Smooth muscle cell (in vitro differentiated cells): ENCODE results near the gene AFF3. TPM values are rescaled to one million over a fixed set of nuclear protein-coding genes. Genes with fewer than 3 reads are reported as not detected.

Source experiments
- DNase-seq: peaks from one replicate; lab custom pipeline; 2025; ENCODE audit not compliant: unreplicated experiment; lab: John Stamatoyannopoulos, UW
- H2AFZ ChIP-seq: fragments of 200-600 bp; sonication (generic); 2 replicates; pipeline ENCODE4 v1.6.0; 2016; ENCODE audit warnings: antibody characterized with exemption, low read depth, mild to moderate bottlenecking
- H3F3A ChIP-seq: fragments of 200-600 bp; sonication (generic); 2 replicates; pipeline ENCODE4 v1.6.0; 2017; ENCODE audit warnings: antibody characterized with exemption, low read depth
- H3K27ac ChIP-seq: fragments of 200-600 bp; sonication (generic); 2 replicates; pipeline ENCODE4 v1.5.1; 2016; ENCODE audit warnings: low read depth, mild to moderate bottlenecking
- H3K27me3 ChIP-seq: fragments of 200-600 bp; sonication (generic); 2 replicates; pipeline ENCODE4 v1.6.1; 2016; ENCODE audit warnings: low read depth, mild to moderate bottlenecking
- H3K36me3 ChIP-seq: fragments of 200-600 bp; sonication (generic); 2 replicates; pipeline ENCODE4 v1.5.1; 2016; ENCODE audit warnings: low read depth
- H3K4me1 ChIP-seq: fragments of 200-600 bp; sonication (generic); 2 replicates; pipeline ENCODE4 v1.5.1; 2016; ENCODE audit warnings: low read depth
- H3K4me2 ChIP-seq: fragments of 200-600 bp; sonication (generic); 2 replicates; pipeline ENCODE4 v1.6.0; 2016; ENCODE audit warnings: mild to moderate bottlenecking
- H3K4me3 ChIP-seq: fragments of 200-600 bp; sonication (generic); 2 replicates; pipeline ENCODE4 v1.5.1; 2016; ENCODE audit warnings: mild to moderate bottlenecking
- H3K79me2 ChIP-seq: fragments of 200-600 bp; sonication (generic); 2 replicates; pipeline ENCODE4 v1.6.0; 2016; ENCODE audit warnings: low read depth, mild to moderate bottlenecking
- H3K9ac ChIP-seq: fragments of 200-600 bp; sonication (generic); 2 replicates; pipeline ENCODE4 v1.6.0; 2016; ENCODE audit warnings: low read depth
- H3K9me3 ChIP-seq: fragments of 200-600 bp; sonication (generic); replicated peaks from 2 replicates; pipeline ENCODE4 v1.5.1; 2016; ENCODE audit warnings: low read depth
- H4K20me1 ChIP-seq: fragments of 200-600 bp; sonication (generic); 2 replicates; pipeline ENCODE4 v1.6.0; 2016; ENCODE audit warnings: low read depth
- CTCF ChIP-seq: fragments of 200-600 bp; sonication (generic); IDR thresholded peaks from 2 replicates; pipeline ENCODE4 v1.5.1; 2017; ENCODE audit warnings: borderline replicate concordance, mild to moderate bottlenecking, antibody characterized with exemption; ENCODE audit not compliant: insufficient read depth, poor library complexity, severe bottlenecking
- WGBS: methylation state at CpG from one replicate; pipeline ENCODE4 v1.1.7; 2016; ENCODE audit warnings: low lambda C conversion rate; 5-methylcytosine and 5-hydroxymethylcytosine counted together
- polyA plus RNA-seq: library from polyadenylated mRNA; unstranded; fragments of >200 nt; fragmentation: Nextera tagmentation; extraction: Ambion mirVana; gene quantifications from 2 replicates; pipeline ENCODE4 v1.2.1, GENCODE V29; 2016
- total RNA-seq: library from RNA; depleted of rRNA; stranded (reverse); fragments of >200 nt; gene quantifications from 2 replicates; pipeline ENCODE4 v1.2.3, GENCODE V29; 2014

AFF3 gene
- total and polyA plus RNA-seq, 2 experiments from 2014 or later: 0.27 to 0.39 TPM

GRCh38 chr2:100066856-100067255, 75.5 kb downstream of the AFF3 start:
- Histone ChIP-seq H3K9me3 (no peaks in the 10 kb centered on the region), H3K79me2 (no peaks in the 10 kb centered on the region), H4K20me1 (no peaks in the 10 kb centered on the region), H3K4me3 (no peak overlapping the region), H3K4me2 (no peak overlapping the region), H3F3A (no peaks in the 10 kb centered on the region), H3K36me3 (no peaks in the 10 kb centered on the region), H3K9ac (no peak overlapping the region), H3K27ac (no peak overlapping the region), H3K27me3 (peaks cover 58% of the 10 kb centered on the region), H2AFZ (no peak overlapping the region), H3K4me1 (no peaks in the 10 kb centered on the region)
- 81% methylated on average over 5 of the region's 5 CpGs for WGBS
- no peak for DNase-seq
- TF ChIP-seq CTCF: no peak

GRCh38 chr2:100066246-100066645, 76.1 kb downstream of the AFF3 start:
- Histone ChIP-seq H3K9ac (no peak overlapping the region), H3K27ac (no peak overlapping the region), H3K36me3 (no peaks in the 10 kb centered on the region), H4K20me1 (no peaks in the 10 kb centered on the region), H3K4me3 (no peak overlapping the region), H3K4me2 (no peak overlapping the region), H2AFZ (no peak overlapping the region), H3F3A (no peaks in the 10 kb centered on the region), H3K4me1 (no peaks in the 10 kb centered on the region), H3K27me3 (peaks cover 52% of the 10 kb centered on the region), H3K79me2 (no peaks in the 10 kb centered on the region), H3K9me3 (no peaks in the 10 kb centered on the region)
- no peak for TF ChIP-seq CTCF
- 72% methylated on average over 3 of the region's 3 CpGs for WGBS
- DNase-seq: no peak

- no peaks in the 10 kb centered on the region for H3K9me3 ChIP-seq
- H3K9ac ChIP-seq: no peak overlapping the region
- H3K4me3 ChIP-seq: no peak overlapping the region
- H3K27me3 ChIP-seq: peaks cover 38% of the 10 kb centered on the region
- no peak for TF ChIP-seq CTCF
- no peaks in the 10 kb centered on the region for H3K4me1 ChIP-seq
- H4K20me1 ChIP-seq: no peaks in the 10 kb centered on the region
- 85% methylated on average over 9 of the region's 9 CpGs for WGBS
- H3K79me2 ChIP-seq: no peaks in the 10 kb centered on the region
- no peaks in the 10 kb centered on the region for H3F3A ChIP-seq
- no peak for DNase-seq
- H3K27ac ChIP-seq: no peak overlapping the region
- H2AFZ ChIP-seq: no peak overlapping the region
- H3K4me2 ChIP-seq: no peak overlapping the region
- H3K36me3 ChIP-seq: no peaks in the 10 kb centered on the region
Observed at GRCh38 chr2:100064592-100065428, 77.6 kb downstream of the AFF3 start.

- Histone ChIP-seq H3K4me2 (no peak overlapping the region), H3K4me3 (no peak overlapping the region), H2AFZ (no peak overlapping the region), H3K9me3 (no peaks in the 10 kb centered on the region), H3K27ac (no peak overlapping the region), H3K36me3 (no peaks in the 10 kb centered on the region), H3K27me3 (peaks cover 32% of the 10 kb centered on the region), H3K4me1 (no peaks in the 10 kb centered on the region), H4K20me1 (no peaks in the 10 kb centered on the region), H3F3A (no peaks in the 10 kb centered on the region), H3K79me2 (no peaks in the 10 kb centered on the region), H3K9ac (no peak overlapping the region)
- DNase-seq: no peak
- no peak for TF ChIP-seq CTCF
- 94% methylated on average over 2 of the region's 2 CpGs for WGBS
Observed at GRCh38 chr2:100064165-100064564, 78.2 kb downstream of the AFF3 start.
